ENCODE results near the gene HDDC2. TPM values are rescaled to one million over a fixed set of nuclear protein-coding genes. Genes with fewer than 3 reads are reported as not detected.

The HDDC2 gene
- total RNA-seq, 1 experiment from 2014 or later, result 69.8 TPM

DNA sequence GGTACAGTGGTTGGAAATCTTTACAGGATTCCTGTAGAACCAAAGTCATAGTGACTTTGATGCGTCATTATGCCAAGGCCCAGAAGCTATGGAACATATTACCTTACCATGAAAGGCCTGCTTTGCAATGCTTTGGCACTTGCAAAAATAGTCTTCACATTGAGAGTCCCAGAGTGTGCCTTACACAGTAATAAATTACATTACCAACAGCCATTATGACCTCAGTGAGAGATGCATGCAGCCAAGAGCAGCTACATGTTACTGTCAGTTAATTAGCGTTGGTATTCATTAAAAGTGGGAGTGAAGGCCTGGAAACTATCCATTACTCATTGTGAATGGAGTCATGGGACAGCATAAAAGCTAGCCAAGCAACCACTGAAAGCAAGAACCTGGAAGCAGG, 39.2 kb upstream of the HDDC2 start (continued):
- TF ChIP-seq, protein P1, sequence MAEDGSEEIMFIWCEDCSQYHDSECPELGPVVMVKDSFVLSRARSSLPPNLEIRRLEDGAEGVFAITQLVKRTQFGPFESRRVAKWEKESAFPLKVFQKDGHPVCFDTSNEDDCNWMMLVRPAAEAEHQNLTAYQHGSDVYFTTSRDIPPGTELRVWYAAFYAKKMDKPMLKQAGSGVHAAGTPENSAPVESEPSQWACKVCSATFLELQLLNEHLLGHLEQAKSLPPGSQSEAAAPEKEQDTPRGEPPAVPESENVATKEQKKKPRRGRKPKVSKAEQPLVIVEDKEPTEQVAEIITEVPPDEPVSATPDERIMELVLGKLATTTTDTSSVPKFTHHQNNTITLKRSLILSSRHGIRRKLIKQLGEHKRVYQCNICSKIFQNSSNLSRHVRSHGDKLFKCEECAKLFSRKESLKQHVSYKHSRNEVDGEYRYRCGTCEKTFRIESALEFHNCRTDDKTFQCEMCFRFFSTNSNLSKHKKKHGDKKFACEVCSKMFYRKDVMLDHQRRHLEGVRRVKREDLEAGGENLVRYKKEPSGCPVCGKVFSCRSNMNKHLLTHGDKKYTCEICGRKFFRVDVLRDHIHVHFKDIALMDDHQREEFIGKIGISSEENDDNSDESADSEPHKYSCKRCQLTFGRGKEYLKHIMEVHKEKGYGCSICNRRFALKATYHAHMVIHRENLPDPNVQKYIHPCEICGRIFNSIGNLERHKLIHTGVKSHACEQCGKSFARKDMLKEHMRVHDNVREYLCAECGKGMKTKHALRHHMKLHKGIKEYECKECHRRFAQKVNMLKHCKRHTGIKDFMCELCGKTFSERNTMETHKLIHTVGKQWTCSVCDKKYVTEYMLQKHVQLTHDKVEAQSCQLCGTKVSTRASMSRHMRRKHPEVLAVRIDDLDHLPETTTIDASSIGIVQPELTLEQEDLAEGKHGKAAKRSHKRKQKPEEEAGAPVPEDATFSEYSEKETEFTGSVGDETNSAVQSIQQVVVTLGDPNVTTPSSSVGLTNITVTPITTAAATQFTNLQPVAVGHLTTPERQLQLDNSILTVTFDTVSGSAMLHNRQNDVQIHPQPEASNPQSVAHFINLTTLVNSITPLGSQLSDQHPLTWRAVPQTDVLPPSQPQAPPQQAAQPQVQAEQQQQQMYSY (CRISPR knock-in tag; IDR thresholded peaks at IDR 0.05), result no peak
- TF ChIP-seq ZNF423 (CRISPR knock-in tag; IDR thresholded peaks at IDR 0.05) (no peak), SOX15 (CRISPR knock-in tag; IDR thresholded peaks at IDR 0.05) (no peak), ZNF138 (CRISPR knock-in tag; conservative IDR thresholded peaks at IDR 0.05) (no peak), ZBTB21 (CRISPR knock-in tag; IDR thresholded peaks at IDR 0.05; ENCODE audit: borderline replicate concordance) (no peak), GABPB1 (CRISPR knock-in tag; IDR thresholded peaks at IDR 0.05) (no peak)
- TF ChIP-seq, protein P2, sequence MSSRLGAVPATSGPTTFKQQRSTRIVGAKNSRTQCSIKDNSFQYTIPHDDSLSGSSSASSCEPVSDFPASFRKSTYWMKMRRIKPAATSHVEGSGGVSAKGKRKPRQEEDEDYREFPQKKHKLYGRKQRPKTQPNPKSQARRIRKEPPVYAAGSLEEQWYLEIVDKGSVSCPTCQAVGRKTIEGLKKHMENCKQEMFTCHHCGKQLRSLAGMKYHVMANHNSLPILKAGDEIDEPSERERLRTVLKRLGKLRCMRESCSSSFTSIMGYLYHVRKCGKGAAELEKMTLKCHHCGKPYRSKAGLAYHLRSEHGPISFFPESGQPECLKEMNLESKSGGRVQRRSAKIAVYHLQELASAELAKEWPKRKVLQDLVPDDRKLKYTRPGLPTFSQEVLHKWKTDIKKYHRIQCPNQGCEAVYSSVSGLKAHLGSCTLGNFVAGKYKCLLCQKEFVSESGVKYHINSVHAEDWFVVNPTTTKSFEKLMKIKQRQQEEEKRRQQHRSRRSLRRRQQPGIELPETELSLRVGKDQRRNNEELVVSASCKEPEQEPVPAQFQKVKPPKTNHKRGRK (CRISPR knock-in tag; IDR thresholded peaks at IDR 0.05; ENCODE audit: borderline replicate concordance), result no peak
- TF ChIP-seq, protein P3, sequence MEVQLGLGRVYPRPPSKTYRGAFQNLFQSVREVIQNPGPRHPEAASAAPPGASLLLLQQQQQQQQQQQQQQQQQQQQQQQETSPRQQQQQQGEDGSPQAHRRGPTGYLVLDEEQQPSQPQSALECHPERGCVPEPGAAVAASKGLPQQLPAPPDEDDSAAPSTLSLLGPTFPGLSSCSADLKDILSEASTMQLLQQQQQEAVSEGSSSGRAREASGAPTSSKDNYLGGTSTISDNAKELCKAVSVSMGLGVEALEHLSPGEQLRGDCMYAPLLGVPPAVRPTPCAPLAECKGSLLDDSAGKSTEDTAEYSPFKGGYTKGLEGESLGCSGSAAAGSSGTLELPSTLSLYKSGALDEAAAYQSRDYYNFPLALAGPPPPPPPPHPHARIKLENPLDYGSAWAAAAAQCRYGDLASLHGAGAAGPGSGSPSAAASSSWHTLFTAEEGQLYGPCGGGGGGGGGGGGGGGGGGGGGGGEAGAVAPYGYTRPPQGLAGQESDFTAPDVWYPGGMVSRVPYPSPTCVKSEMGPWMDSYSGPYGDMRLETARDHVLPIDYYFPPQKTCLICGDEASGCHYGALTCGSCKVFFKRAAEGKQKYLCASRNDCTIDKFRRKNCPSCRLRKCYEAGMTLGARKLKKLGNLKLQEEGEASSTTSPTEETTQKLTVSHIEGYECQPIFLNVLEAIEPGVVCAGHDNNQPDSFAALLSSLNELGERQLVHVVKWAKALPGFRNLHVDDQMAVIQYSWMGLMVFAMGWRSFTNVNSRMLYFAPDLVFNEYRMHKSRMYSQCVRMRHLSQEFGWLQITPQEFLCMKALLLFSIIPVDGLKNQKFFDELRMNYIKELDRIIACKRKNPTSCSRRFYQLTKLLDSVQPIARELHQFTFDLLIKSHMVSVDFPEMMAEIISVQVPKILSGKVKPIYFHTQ (CRISPR knock-in tag; IDR thresholded peaks at IDR 0.05), result no peak
- TF ChIP-seq, protein P4, sequence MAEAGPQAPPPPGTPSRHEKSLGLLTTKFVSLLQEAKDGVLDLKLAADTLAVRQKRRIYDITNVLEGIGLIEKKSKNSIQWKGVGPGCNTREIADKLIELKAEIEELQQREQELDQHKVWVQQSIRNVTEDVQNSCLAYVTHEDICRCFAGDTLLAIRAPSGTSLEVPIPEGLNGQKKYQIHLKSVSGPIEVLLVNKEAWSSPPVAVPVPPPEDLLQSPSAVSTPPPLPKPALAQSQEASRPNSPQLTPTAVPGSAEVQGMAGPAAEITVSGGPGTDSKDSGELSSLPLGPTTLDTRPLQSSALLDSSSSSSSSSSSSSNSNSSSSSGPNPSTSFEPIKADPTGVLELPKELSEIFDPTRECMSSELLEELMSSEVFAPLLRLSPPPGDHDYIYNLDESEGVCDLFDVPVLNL (CRISPR knock-in tag; IDR thresholded peaks at IDR 0.05; ENCODE audit: borderline replicate concordance, low read depth), result no peak

DNA sequence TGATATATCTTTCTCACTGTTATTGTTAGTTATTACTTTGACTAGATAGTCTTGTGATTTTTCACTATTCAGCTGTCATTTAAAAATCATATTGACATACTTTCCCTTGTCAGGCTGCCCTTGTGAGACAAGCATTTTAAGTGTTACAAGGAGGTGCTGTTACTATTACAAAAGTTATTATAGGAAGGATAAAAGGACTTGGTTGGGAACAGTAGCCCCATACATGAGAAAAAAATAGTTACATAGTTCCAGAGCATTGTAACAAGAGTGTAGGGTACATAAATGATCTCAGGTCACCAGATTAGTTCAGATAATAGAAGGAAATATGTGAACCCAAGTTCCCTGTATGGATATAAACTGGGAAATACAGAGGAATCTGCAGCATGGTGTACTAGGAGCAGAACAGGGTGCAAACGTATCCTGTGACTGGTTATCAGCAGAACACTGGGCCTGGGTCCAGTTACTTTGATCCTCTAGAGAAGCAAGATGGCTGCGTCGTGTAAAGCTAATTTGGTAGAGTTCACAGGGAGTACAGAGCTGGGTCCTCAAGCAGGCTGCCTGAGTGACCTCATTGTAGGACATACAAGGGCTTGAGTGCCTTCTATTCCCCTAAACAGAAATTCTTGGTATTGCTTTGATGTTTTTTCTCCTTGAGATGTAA, 38.5 kb upstream of the HDDC2 start:
- Mint-ChIP-seq H3K9me3 (no peaks in the 10 kb centered on the region), H3K27me3 (ENCODE audit: low read depth) (peaks cover 3% of the 10 kb centered on the region; the same call in 1 of the 2 replicates), H3K4me3 (no peak overlapping the region), H3K4me1 (no peaks in the 10 kb centered on the region), H3K36me3 (no peaks in the 10 kb centered on the region), H3K27ac (no peak overlapping the region)
- TF ChIP-seq, protein P5, sequence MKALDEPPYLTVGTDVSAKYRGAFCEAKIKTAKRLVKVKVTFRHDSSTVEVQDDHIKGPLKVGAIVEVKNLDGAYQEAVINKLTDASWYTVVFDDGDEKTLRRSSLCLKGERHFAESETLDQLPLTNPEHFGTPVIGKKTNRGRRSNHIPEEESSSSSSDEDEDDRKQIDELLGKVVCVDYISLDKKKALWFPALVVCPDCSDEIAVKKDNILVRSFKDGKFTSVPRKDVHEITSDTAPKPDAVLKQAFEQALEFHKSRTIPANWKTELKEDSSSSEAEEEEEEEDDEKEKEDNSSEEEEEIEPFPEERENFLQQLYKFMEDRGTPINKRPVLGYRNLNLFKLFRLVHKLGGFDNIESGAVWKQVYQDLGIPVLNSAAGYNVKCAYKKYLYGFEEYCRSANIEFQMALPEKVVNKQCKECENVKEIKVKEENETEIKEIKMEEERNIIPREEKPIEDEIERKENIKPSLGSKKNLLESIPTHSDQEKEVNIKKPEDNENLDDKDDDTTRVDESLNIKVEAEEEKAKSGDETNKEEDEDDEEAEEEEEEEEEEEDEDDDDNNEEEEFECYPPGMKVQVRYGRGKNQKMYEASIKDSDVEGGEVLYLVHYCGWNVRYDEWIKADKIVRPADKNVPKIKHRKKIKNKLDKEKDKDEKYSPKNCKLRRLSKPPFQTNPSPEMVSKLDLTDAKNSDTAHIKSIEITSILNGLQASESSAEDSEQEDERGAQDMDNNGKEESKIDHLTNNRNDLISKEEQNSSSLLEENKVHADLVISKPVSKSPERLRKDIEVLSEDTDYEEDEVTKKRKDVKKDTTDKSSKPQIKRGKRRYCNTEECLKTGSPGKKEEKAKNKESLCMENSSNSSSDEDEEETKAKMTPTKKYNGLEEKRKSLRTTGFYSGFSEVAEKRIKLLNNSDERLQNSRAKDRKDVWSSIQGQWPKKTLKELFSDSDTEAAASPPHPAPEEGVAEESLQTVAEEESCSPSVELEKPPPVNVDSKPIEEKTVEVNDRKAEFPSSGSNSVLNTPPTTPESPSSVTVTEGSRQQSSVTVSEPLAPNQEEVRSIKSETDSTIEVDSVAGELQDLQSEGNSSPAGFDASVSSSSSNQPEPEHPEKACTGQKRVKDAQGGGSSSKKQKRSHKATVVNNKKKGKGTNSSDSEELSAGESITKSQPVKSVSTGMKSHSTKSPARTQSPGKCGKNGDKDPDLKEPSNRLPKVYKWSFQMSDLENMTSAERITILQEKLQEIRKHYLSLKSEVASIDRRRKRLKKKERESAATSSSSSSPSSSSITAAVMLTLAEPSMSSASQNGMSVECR (CRISPR knock-in tag; IDR thresholded peaks at IDR 0.05; ENCODE audit: borderline replicate concordance), result no peak
- TF ChIP-seq, protein P1 (CRISPR knock-in tag; IDR thresholded peaks at IDR 0.05), result no peak
- TF ChIP-seq GTF2I (CRISPR knock-in tag; conservative IDR thresholded peaks at IDR 0.05) (no peak), ZNF396 (CRISPR knock-in tag; IDR thresholded peaks at IDR 0.05; ENCODE audit: borderline replicate concordance) (no peak)
- ATAC-seq (no peak), DNase-seq (ENCODE audit: low spot score) (no peak)
- ChIA-PET CTCF (no interaction called here), POLR2A (no interaction called here)
